Inferior parietal cortex (tissue), 1 donor: ENCODE results near the gene ALX3.
A peak's percentile ranks its signal among the peaks of the same experiment; 100 is the strongest.

Experiments used
- DNase-seq: peaks from one replicate; pipeline ENCODE4 v3.0.0-alpha.2; 2016; ENCODE audit errors: extremely low spot score

The ALX3 gene

DNA sequence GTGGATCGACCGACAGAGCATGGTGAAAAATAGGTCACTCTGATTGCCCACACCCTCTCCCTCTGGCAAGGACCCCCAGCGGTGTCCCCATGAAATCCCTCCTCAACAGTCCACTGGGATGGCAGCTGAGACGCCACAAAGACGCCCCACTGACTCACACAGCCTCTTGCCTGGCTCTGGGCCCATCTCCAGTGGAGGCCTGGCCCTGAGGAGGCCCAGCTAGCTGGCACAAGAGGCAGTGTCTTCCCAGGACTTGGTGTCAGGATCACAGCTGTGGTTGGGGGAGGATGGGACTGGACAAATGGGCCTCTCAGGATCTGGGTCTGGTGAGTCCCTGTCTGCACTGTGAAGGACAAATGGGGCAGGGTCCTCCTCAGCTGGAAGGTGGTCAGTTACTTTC lies 4.6 kb downstream of the ALX3 start:
- no peak for DNase-seq

DNA sequence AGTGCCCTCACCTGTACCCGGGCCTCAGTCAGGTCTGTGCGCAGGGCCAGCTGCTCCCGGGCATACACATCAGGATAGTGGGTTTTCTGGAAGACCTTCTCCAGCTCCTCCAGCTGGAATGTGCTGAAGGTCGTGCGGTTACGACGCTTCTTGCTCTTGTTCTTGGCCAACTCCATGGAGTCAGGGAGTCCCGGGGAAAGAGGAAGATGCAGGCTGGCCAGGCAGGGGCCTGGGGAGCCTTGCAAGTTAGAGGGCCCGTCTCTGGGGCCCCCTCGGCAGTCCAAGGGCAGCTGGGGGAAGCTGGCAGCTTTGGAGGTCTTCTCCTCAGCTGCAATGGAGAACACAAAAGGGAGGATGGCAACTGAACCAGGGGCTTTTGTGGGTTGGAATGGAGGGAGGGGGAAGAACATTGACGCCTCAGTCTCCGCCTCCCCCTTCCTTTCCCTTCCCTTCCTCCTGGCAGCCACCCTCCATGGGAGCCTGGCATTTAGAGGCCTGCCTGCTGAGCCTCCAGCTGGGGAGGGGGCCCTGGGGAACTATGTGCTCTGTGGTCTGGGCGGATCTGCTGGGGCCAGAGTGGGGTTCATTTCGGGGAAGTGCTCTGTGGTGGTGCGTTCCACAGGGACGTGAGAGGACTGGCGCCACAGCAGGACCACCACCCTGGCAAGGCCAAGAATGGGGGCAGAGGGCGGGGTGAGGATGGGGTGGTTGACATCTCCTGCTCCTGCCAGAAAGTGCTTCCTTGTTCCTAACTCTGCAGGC lies 5.7 kb downstream of the ALX3 start:
- DNase-seq: no peak

DNA sequence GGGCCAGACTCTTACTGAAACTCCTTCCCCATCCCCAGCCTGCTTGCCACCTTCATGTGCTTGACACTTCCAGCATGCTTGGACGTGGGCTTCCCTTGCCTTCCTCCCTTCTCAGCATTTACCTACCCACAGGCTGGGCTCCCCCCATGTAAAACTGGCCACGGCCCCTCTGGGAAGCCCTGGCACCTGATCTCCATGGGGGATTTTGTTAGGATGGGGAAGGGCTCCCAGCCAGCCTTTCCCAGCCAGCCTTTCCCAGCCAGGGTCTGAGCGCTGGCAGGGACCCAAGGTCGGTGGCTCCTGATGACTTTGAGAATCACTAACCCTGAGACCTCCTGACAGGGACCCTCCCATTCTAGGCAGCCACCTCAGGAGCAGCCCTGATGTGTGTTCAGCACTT lies 6.7 kb downstream of the ALX3 start:
- DNase-seq: no peak

DNA sequence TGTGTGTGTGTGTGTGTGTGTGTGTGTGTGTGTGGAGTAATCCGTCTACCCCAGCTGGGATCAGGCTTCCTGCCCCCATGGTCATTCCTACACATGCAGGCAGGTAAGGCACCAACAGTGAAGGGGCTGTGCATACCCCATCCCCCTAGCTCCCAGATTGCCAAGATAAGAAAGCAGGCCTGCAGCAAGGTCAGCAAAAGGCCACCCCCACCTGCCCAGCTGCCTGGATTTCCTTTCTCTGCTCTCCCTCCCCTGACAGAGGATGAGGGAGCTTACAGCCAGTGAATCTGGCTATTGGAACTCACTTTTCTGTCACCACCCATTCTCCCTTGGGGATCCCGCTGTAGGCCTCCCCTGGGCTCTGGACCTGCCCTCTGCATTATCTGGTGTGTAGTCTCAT lies 7.9 kb downstream of the ALX3 start:
- no peak for DNase-seq

DNA sequence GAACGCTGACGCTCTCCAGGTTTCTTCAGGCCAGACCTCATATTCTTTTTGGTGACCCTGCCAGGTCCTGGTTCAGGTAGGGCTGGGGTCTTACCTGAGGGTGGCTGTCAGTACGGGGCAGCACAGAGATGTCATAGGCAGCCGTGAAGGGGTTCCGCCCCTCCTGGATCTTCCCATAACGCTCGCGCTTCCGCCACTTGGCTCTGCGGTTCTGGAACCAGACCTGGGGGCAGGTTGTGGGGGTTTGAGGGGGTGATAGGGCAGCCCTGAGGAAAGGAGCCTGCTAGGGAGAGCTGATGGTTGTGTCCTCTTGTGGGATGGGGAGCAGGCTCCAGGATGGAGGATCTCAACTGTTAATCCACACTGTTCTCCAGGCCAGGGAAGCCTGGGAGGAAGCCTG lies 9.1 kb downstream of the ALX3 start:
- no peak for DNase-seq

DNA sequence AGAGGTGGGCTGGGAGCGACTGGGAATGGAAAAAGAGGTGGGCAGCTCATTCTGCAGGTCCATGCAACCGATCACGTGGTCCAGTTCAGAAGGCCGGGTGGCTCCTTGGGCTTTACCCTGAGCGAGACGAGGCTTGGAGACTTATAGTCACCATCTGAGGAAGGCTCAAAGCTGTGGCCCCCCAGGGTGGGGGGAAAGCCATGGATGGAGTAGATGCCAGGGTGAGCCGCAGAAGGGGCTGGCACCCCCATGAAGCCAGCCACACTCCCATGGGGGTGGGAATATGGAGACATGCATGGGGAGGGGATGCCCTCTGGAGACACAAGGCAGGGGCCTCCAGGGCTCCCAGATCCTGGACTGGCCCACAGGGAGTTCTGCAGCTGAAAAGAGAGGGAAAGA lies 9.8 kb downstream of the ALX3 start:
- DNase-seq: no peak

DNA sequence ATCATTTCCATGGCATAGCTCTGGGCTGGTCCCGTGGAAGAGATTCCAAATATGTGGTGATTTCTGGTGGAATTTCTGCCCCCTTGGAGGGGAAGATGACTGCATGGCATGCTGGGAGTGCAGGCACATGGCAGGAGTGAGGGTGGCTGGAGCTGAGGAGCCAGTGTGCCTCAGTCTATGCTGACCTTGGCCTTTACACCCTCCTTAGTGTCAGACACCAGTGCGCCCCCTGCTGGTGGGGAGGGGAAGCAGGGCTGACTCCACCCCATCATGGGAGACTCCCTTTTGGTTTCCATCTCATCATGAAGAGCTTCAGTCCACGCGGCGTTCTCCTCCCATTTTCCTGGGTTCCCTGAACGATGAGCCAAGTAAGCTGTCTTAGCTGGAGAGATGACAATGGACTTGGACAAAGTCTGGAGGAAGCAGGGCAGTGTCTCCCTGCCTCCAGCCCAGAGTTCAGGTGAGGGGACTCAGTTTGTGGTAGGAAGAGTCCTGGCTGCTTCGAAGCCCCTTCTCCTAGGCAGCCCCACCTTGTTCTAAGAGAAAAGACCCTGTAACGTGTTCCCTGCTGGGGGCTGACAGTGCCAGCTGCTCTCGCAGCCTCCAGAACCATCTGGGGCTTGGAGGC lies 10.3 kb downstream of the ALX3 start:
- no peak for DNase-seq

DNA sequence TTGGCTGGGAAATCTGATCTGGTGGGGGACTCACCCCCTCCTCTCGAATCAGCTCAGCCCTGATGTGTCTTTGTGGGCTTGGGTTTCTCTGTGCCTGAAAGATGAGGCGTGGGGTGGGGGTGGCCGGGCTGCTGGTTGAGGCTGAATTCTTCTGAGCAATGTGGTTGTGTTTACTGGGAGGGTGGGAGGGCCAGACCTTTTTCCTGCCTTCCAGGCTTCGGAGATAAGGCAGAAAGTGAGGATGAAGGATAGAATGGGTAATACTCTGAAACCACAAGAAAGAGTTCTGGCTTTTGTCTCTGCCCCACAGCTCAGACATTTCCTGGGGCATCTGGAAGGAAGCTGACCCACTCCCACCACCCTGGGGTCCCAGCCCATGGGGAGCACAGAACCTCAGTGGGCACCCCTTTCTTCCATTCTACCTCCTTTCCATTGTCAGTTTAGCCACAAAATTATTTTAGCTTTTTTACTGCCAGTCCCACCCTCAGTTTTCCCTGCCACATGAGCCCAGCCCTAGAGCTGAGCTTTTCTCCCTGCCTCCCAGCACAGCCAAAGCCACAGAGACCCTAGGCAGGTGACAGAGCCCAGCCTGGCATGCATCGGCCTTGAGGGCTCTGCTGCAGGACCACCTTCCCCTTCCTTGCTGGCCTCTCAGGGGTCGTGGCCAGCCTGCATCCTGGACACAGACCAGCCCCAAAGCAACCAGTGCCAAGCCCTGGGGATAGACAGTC lies 11.2 kb downstream of the ALX3 start:
- DNase-seq: no peak

DNA sequence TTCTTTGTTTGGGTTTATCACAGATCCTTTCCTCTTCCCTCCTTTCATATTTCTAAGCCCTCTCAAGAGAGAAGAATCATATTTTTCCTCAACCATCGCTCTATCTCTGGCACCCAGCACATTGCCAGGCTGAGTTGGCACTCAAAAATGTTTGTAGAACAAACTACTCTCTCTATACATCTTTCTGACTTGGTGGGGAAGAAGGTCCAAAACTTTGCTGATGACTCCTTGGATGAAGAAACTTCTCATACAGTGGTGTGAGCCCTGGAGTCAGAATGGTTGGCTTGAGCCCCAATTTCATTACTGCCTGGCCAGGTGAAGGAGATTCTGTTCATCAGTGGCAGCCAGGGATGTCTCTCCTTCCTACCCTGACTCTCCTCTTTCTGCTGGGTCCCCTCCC lies 11.9 kb downstream of the ALX3 start:
- no peak for DNase-seq

DNA sequence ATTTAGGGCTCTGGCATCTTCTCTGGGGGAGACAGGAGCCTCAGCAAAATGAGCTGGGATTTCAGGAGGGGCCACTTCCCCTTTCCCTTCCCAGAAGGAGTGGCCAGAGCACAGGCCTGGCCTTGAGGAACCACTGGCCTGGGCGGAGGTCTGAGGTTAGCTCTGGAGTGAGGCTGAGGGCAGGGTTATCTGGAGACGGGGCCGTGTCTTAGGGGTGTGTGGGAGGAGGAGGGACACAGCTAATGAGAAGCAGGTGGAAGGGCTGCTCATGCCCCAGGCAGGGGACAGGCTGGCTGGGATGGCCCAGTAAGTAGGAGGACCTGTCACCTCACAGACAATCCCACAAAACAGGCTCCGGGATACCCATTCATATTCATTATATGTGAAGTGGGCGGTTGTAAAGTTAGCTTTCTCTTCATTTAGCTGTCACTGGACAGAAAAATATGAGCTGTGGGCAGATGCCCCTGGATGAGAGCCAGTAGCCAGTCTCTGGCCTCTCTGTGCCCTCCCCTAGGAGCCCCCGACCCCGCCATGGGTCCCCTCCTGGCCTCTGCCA lies 12.4 kb downstream of the ALX3 start:
- DNase-seq: no peak

DNA sequence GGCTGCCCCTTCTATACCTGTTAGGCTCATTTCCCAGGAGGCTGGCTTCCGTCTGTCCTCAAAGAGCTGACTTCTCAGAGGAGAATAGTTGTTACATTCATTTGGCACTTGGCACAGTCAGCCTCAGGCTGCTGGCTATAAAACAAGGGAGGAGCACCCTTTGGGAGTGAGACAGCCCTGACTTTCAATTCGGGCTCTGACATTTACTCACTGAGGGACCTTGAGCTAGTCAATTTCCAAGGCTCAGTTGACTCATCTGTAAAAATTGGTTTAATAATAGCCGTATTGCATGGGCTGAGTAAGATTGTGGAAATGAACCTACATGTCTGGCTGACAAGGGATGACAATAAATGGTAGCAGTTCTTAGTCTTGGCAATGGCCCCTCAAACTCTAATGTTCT lies 13.7 kb downstream of the ALX3 start:
- DNase-seq: no peak

DNA sequence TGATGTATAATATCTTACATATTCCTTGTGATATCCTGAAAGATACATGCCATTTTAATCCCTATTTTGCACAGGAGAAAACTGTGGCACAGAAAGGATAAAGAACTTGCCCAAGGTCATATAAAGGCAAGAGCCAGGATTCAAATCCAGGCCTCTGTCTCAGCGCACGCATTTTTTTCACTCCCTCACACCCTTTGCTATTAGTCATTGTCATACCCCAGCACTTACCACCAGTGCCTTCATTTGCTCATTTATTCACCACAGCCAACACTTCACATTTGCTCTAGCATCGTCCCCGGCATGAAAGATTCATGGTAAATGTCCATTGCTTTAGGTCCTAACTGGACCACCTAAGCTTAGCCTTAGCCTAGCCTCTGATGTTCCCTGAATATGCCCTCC lies 14.2 kb downstream of the ALX3 start:
- DNase-seq: no peak

DNA sequence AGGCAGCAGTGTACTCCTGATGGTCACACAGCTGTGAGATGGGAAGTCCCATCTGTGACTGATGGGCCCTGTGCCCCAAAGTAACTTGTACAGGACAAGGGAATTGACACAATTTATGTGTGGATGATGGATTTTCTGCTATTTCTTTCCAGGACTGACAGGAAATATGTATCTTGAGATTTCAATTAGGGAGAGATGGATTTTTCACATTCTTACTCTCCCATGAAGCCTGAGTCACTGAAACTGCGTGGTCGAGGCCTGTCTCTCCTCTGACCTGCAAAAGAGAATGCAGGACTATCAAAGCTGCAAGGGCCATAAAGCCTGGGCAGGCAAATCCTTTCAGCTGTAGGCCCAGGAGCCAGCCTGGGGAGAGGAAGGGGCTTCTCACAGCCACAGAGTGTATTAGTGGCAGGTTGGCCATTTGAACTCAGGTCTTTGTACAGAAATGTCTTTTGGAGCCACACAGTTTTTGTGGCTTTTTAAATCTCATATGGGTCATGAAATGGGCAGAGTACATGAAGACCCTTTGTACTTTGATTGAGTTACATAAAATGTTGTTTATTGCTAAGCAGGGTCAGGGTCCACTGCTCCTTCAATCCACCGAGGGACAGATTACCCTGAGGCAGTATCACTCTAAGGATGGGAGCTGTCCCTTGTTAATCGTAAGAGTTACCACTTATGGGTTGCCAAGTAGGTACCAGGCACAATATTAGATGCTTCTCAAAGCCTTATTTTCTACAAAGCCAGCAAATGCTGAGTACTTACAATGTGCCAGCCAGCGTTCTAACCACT lies 14.8 kb downstream of the ALX3 start:
- no peak for DNase-seq

DNA sequence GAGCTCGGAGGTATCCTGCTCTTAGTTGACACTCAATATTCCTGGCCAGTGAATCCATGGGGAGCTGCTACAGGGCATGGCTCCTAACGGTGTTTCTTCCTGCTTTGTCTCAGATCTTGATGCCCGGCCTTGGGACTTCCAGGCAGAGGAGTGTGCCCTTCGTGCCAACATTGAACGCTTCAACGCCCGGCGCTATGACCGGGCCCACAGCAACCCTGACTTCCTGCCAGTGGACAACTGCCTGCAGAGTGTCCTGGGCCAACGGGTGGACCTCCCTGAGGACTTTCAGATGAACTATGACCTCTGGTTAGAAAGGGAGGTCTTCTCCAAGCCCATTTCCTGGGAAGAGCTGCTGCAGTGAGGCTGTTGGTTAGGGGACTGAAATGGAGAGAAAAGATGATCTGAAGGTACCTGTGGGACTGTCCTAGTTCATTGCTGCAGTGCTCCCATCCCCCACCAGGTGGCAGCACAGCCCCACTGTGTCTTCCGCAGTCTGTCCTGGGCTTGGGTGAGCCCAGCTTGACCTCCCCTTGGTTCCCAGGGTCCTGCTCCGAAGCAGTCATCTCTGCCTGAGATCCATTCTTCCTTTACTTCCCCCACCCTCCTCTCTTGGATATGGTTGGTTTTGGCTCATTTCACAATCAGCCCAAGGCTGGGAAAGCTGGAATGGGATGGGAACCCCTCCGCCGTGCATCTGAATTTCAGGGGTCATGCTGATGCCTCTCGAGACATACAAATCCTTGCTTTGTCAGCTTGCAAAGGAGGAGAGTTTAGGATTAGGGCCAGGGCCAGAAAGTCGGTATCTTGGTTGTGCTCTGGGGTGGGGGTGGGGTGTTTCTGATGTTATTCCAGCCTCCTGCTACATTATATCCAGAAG lies 16.7 kb downstream of the ALX3 start:
- peak; percentile 80 for DNase-seq

DNA sequence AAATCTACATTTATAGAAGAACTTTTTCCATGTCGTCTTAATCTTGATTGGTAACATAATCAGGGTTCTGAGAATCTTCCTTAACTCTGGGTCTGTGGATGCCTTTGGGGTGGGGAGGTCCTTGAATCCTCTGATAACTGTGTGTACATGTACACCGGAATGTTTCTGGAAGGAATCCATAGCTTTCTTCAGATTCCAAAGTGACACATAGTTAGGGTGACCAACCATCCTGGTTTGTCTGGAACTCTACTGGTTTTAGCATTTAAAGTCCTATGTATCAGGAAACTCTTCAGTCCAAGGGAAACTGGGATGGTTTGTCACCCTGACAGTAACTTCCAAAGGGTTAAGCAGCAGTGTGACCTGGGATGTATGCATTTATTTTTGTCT lies 19.2 kb downstream of the ALX3 start:
- DNase-seq: no peak

DNA sequence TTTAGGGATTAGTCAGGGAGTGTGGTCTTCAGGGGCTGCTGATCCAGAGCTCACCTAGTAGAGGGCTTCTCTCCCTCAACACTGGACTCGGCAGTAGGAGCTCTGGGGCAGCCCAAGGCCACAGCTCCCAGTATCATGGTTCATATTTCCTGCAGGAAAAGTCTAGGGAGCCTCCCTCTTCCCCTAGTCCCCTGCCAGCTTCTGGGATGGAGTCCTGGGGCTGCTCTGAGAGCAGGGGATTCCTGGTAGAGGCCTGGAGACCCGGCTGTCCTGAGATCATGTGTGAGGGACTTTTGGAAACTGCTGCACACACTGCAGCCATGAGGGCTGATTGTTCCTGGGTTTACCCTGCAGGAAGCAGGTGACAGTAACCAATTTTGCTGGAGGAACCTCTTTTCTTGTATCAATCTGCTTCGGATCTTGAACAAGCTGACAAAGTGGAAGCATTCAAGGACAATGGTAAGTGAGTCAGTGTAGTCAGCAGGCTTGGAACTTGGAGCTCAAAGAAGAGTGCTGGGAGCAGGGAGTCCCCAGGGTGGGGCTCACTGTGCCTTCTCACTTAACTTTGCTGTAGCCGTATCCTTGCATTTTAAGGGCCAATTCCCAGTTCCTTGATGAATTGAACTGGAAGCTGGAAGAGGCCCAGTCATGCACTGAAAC lies 19.7 kb downstream of the ALX3 start:
- DNase-seq: no peak

DNA sequence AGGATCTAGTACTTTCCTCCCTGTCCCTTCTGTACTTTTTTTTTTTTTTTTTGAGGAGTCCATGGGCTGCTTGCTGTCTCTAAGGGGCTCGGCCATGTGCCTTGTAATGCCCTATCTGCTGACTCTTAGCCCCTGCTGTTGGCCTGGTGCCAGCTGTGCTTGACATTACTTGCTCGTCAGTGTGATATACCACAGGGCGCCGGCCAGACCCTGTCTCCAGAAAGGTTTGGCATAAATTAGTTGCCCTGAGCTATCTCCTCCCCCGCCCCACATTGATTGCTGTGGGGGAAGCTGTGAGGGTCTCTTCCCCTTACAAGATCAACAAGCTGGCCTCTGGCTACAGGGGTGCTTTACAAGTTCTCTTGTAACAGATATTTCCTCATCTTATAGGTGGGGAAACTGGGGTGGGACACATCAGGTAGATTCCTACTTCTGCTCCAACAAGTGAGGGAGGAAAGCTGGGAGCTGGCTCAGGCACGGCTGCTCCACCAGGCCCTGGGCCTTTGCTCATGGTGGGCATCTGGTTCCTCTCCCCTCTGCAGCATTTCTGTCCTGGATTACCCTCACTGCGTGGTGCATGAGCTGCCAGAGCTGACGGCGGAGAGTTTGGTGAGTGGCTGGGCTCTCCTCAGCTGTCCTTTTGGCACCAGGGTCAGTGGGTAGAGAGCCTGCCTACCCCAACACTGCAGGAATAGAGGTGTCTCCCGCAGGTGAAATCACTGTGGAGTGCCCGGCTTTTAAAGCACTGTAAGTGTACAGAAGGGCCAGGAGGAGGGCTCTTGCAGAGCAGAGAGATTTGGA lies 20.5 kb downstream of the ALX3 start:
- no peak for DNase-seq

DNA sequence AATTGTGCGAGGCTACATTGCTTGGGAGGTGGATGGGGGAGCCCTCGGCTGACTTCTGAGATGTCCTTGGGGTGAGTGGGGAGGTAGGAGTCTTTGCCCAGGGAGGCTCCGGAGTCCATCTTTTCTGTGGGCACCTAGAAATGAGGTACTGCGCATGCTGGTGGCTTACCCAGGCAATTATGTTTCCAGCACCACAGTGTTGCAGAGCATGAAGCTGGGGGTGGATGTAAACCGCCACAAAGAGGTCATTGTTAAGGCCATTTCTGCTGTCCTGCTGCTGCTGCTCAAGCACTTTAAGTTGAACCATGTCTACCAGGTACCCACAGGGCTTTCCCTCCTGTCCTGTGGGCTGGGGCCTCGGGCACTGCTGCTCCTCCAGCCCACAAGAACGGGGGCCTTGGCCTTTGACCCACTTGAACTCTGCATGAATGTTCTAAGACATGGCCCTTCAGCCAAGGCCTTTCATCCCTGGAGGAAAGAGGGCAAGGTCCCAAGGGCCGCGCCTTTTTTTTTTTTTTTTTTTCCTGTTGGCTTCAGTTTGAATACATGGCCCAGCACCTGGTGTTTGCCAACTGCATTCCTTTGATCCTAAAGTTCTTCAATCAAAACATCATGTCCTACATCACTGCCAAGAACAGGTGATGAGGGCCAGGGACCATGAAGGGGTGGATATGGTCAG lies 21.4 kb downstream of the ALX3 start:
- no peak for DNase-seq

DNA sequence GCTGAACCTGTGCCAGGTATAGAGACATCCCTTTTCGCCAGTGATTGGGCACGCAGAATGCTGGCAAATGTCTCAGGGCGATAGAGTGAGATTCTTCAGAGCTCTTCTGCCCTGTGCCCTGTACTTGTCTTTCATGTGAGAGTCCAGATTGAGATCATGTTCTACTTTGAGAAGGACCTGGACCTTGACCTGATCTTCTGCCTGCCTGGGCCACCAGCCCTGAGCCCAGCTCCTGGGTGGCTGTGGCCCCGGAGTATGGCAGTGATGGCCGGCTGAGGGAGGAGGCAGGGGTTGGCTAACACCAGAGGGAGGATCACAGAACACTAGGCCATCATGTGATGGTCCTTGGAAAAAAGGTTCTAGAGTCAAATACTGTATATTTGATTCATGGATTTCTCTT lies 22.2 kb downstream of the ALX3 start:
- DNase-seq: no peak
